H9 (cell line): ENCODE results near the gene FHIT. TPM values are rescaled to one million over a fixed set of nuclear protein-coding genes. Genes with fewer than 3 reads are reported as not detected.

Source experiments
- DNase-seq: peaks from one replicate; pipeline ENCODE4 v3.0.0-alpha.2; 2017
- H2AFZ ChIP-seq: one replicate; pipeline ENCODE4 v1.6.1; 2013; ENCODE audit warnings: mild to moderate bottlenecking, low read length, control low read depth, moderate library complexity
- H2AK5ac ChIP-seq: 2 replicates; pipeline ENCODE4 v1.6.1; 2013; ENCODE audit warnings: low read length, control low read depth, mixed read lengths; ENCODE audit not compliant: insufficient read length
- H2BK120ac ChIP-seq: one replicate; pipeline ENCODE4 v1.6.1; 2013; ENCODE audit warnings: low read depth, mild to moderate bottlenecking, low read length, control low read depth, inconsistent platforms; ENCODE audit not compliant: poor library complexity, severe bottlenecking
- H2BK12ac ChIP-seq: 2 replicates; pipeline ENCODE4 v1.6.1; 2013; ENCODE audit warnings: low read length, control low read depth, mixed read lengths, low read depth; ENCODE audit not compliant: insufficient read length
- H2BK15ac ChIP-seq: 2 replicates; pipeline ENCODE4 v1.6.1; 2013; ENCODE audit warnings: low read depth, low read length, control low read depth
- H2BK20ac ChIP-seq: one replicate; pipeline ENCODE4 v1.6.1; 2013; ENCODE audit warnings: low read depth, mild to moderate bottlenecking, low read length, control low read depth, inconsistent platforms; ENCODE audit not compliant: poor library complexity, severe bottlenecking
- H2BK5ac ChIP-seq: 2 replicates; pipeline ENCODE4 v1.6.1; 2013; ENCODE audit warnings: low read length, control low read depth, mixed read lengths; ENCODE audit not compliant: insufficient read length
- H3K14ac ChIP-seq: 2 replicates; pipeline ENCODE4 v1.6.1; 2013; ENCODE audit warnings: low read length, control low read depth; ENCODE audit not compliant: insufficient read depth
- H3K18ac ChIP-seq: 2 replicates; pipeline ENCODE4 v1.6.1; 2013; ENCODE audit warnings: low read depth, mild to moderate bottlenecking, mixed read lengths, low read length, control low read depth; ENCODE audit not compliant: insufficient read length
- H3K23ac ChIP-seq: 2 replicates; pipeline ENCODE4 v1.6.1; 2013; ENCODE audit warnings: low read length, control low read depth, mixed read lengths, low read depth; ENCODE audit not compliant: insufficient read length
- H3K23me2 ChIP-seq: 2 replicates; pipeline ENCODE4 v1.6.1; 2013; ENCODE audit warnings: low read depth, mild to moderate bottlenecking, mixed read lengths, low read length, control low read depth; ENCODE audit not compliant: insufficient read length, poor library complexity, severe bottlenecking
- H3K27ac ChIP-seq: 2 replicates; pipeline ENCODE4 v1.5.1; 2013; ENCODE audit warnings: low read length, control low read depth, mixed read lengths, low read depth; ENCODE audit not compliant: insufficient read length
- H3K27me3 ChIP-seq: 2 replicates; pipeline ENCODE4 v1.6.1; 2013; ENCODE audit warnings: low read length, control low read depth, inconsistent platforms; ENCODE audit not compliant: insufficient read depth
- H3K4ac ChIP-seq: 2 replicates; pipeline ENCODE4 v1.6.1; 2013; ENCODE audit warnings: low read depth, mild to moderate bottlenecking, control low read depth, inconsistent platforms, low read length, moderate library complexity
- H3K4me1 ChIP-seq: 2 replicates; pipeline ENCODE4 v1.6.1; 2013; ENCODE audit warnings: low read length, control low read depth, inconsistent platforms; ENCODE audit not compliant: insufficient read depth
- H3K4me2 ChIP-seq: 2 replicates; pipeline ENCODE4 v1.6.1; 2013; ENCODE audit warnings: low read length, control low read depth, mixed read lengths; ENCODE audit not compliant: insufficient read length, insufficient read depth
- H3K56ac ChIP-seq: 2 replicates; pipeline ENCODE4 v1.6.1; 2013; ENCODE audit warnings: low read depth, mild to moderate bottlenecking, mixed read lengths, low read length, control low read depth; ENCODE audit not compliant: insufficient read length
- H3K79me1 ChIP-seq: 2 replicates; pipeline ENCODE4 v1.6.1; 2013; ENCODE audit warnings: low read depth, mild to moderate bottlenecking, moderate library complexity, low read length, control low read depth, inconsistent platforms; ENCODE audit not compliant: insufficient read depth, poor library complexity, severe bottlenecking
- H3K79me2 ChIP-seq: 2 replicates; pipeline ENCODE4 v1.6.1; 2013; ENCODE audit warnings: low read length, control low read depth, inconsistent platforms; ENCODE audit not compliant: insufficient read depth
- H3K9ac ChIP-seq: 2 replicates; pipeline ENCODE4 v1.6.1; 2013; ENCODE audit warnings: low read length, control low read depth, mixed read lengths; ENCODE audit not compliant: insufficient read length; ENCODE audit errors: extremely low read depth
- H3K9me3 ChIP-seq: one replicate; pipeline ENCODE4 v1.6.1; 2013; ENCODE audit warnings: low read depth, low read length, inconsistent platforms; ENCODE audit not compliant: control insufficient read depth
- H3T11ph ChIP-seq: one replicate; pipeline ENCODE4 v1.6.1; 2013; ENCODE audit warnings: mild to moderate bottlenecking, low read length, control low read depth, inconsistent platforms
- H4K20me1 ChIP-seq: one replicate; pipeline ENCODE4 v1.6.1; 2013; ENCODE audit not compliant: control insufficient read depth, insufficient read length, insufficient read depth
- H4K5ac ChIP-seq: 2 replicates; pipeline ENCODE4 v1.6.1; 2013; ENCODE audit warnings: low read depth, mild to moderate bottlenecking, mixed read lengths, low read length, control low read depth; ENCODE audit not compliant: insufficient read length
- H4K8ac ChIP-seq: replicated peaks from 2 replicates; pipeline ENCODE4 v1.6.1; 2013; ENCODE audit warnings: low read length, control low read depth, mixed read lengths, low read depth; ENCODE audit not compliant: insufficient read length
- H4K91ac ChIP-seq: 2 replicates; pipeline ENCODE4 v1.6.1; 2013; ENCODE audit warnings: low read depth, mild to moderate bottlenecking, moderate library complexity, mixed read lengths, low read length, control low read depth; ENCODE audit not compliant: insufficient read length
- H3K27ac Mint-ChIP-seq, 3 experiments: 2 replicates in 2 of 3; 3 replicates in 1 of 3; pipeline ENCODE4 v1.8.0; 2020 to 2021; ENCODE audit warnings: mixed read lengths in 3 of 3, mild to moderate bottlenecking in 1 of 3, moderate library complexity in 1 of 3
- H3K27me3 Mint-ChIP-seq: 2 replicates; pipeline ENCODE4 v1.8.0; 2021; ENCODE audit warnings: low read depth, mild to moderate bottlenecking, moderate library complexity, mixed read lengths
- H3K36me3 Mint-ChIP-seq, 3 experiments: 2 replicates in 2 of 3; 3 replicates in 1 of 3; pipeline ENCODE4 v1.8.0; 2020 to 2021; ENCODE audit warnings: low read depth in 3 of 3, mixed read lengths in 3 of 3; ENCODE audit not compliant: insufficient read depth in 1 of 3
- H3K4me1 Mint-ChIP-seq, 2 experiments: 2 replicates each; pipeline ENCODE4 v1.8.0; 2020; ENCODE audit warnings: mixed read lengths in 2 of 2
- H3K4me3 Mint-ChIP-seq, 2 experiments: 2 replicates in 1 of 2; 3 replicates in 1 of 2; pipeline ENCODE4 v1.8.0; 2020 to 2021; ENCODE audit warnings: mild to moderate bottlenecking in 2 of 2, mixed read lengths in 2 of 2, moderate library complexity in 1 of 2
- H3K9me3 Mint-ChIP-seq, 2 experiments: 2 replicates in 1 of 2; 3 replicates in 1 of 2; pipeline ENCODE4 v1.8.0; 2020; ENCODE audit warnings: mild to moderate bottlenecking in 2 of 2, mixed read lengths in 2 of 2, moderate library complexity in 1 of 2
- WGBS: extraction: QIAGEN DNeasy Blood & Tissue Kit; methylation state at CpG from one replicate; pipeline ENCODE4 v1.1.7; 2013; ENCODE audit warnings: missing lambda C conversion rate, low lambda C conversion rate, mixed read lengths; ENCODE audit not compliant: insufficient read length; ENCODE audit errors: extremely low coverage; 5-methylcytosine and 5-hydroxymethylcytosine counted together
- total RNA-seq: library from RNA; stranded (reverse); gene quantifications from 2 replicates; pipeline ENCODE4 v1.2.1, GENCODE V29; 2021
- TF ChIP-seq, protein P1 (sequence below): fragments of 200-600 bp; sonication (generic); conservative IDR thresholded peaks from 3 replicates; pipeline ENCODE4 v1.8.0; 2021; ENCODE audit warnings: antibody characterized with exemption, mild to moderate bottlenecking

The FHIT gene
- total RNA-seq, 1 experiment from 2014 or later = 3.0 TPM

DNA sequence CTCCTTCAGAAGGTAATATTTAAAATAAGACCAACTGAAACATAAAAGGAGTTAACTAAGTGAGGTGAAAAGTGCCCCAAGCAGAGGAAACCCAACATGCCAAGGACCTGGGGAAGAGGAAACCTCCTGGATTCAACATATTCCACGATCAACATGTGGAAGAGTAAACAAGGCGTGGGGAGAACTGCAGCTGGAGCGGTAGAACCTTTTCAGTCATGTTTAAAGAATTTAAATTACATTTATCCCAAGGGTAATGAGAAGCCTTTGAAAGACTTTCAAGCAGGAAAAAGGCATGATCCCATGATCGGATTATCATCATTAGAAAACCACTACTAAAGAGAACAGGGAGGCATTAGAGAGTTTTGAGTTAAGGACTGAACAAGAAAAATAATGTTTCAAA is 330.7 kb downstream of the FHIT start:
- peaks cover 12 to 16% of the 10 kb centered on the region in 2 experiments; a peak in 4 of 5 replicates for H3K9me3 Mint-ChIP-seq
- no peaks in the 10 kb centered on the region for H3K79me1 ChIP-seq
- H3K18ac ChIP-seq = no peak overlapping the region
- DNase-seq = no peak
- H3K23me2 ChIP-seq = no peaks in the 10 kb centered on the region
- H3K27ac ChIP-seq = no peak overlapping the region
- H2BK12ac ChIP-seq = no peak overlapping the region
- H3K14ac ChIP-seq = no peak overlapping the region
- no peak overlapping the region for H4K5ac ChIP-seq
- H3K9me3 ChIP-seq = peaks cover 7% of the 10 kb centered on the region
- H2BK20ac ChIP-seq = no peak overlapping the region
- peaks cover 0 to 21% (median 19%) of the 10 kb centered on the region in 3 experiments; a peak in 6 of 7 replicates for H3K36me3 Mint-ChIP-seq
- H3K27me3 Mint-ChIP-seq = no peaks in the 10 kb centered on the region
- H2BK15ac ChIP-seq = no peak overlapping the region
- H3K4me3 Mint-ChIP-seq = no peak overlapping the region
- H3K4me2 ChIP-seq = no peak overlapping the region
- no peak overlapping the region for H3K9ac ChIP-seq
- H4K8ac ChIP-seq = no peak overlapping the region
- H3K27ac Mint-ChIP-seq = no peak overlapping the region
- H3K79me2 ChIP-seq = no peaks in the 10 kb centered on the region
- H3K56ac ChIP-seq = no peak overlapping the region
- H2BK5ac ChIP-seq = no peak overlapping the region
- no CpG with 5 or more reads among the region's 4 CpGs for WGBS
- H3K4me1 Mint-ChIP-seq = no peaks in the 10 kb centered on the region
- H4K20me1 ChIP-seq = no peaks in the 10 kb centered on the region
- no peaks in the 10 kb centered on the region for H3K27me3 ChIP-seq
- H2AK5ac ChIP-seq = no peak overlapping the region
- H2AFZ ChIP-seq = no peak overlapping the region
- H3K4me1 ChIP-seq = no peaks in the 10 kb centered on the region
- no peak overlapping the region for H3K23ac ChIP-seq
- no peak overlapping the region for H3K4ac ChIP-seq
- H2BK120ac ChIP-seq = no peak overlapping the region
- TF ChIP-seq, protein P1, sequence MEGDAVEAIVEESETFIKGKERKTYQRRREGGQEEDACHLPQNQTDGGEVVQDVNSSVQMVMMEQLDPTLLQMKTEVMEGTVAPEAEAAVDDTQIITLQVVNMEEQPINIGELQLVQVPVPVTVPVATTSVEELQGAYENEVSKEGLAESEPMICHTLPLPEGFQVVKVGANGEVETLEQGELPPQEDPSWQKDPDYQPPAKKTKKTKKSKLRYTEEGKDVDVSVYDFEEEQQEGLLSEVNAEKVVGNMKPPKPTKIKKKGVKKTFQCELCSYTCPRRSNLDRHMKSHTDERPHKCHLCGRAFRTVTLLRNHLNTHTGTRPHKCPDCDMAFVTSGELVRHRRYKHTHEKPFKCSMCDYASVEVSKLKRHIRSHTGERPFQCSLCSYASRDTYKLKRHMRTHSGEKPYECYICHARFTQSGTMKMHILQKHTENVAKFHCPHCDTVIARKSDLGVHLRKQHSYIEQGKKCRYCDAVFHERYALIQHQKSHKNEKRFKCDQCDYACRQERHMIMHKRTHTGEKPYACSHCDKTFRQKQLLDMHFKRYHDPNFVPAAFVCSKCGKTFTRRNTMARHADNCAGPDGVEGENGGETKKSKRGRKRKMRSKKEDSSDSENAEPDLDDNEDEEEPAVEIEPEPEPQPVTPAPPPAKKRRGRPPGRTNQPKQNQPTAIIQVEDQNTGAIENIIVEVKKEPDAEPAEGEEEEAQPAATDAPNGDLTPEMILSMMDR = no peak
- H4K91ac ChIP-seq = no peak overlapping the region
- no peak overlapping the region for H3T11ph ChIP-seq
